GM21786 (cell line): ENCODE results near the gene MRTFB.

Experiments used
- ATAC-seq: cut with Tn5 transposase; IDR thresholded peaks from one replicate; pipeline ENCODE4 v1.9.1; 2021; ENCODE audit not compliant: unreplicated experiment

Gene MRTFB

GRCh38 chr16:14061732-14062259 lies 9.3 kb upstream of the MRTFB start:
- no peak for ATAC-seq

GRCh38 chr16:14062261-14062660 lies 8.9 kb upstream of the MRTFB start:
- no peak for ATAC-seq

- ATAC-seq = no peak
Measured at GRCh38 chr16:14063618-14064581, 7.2 kb upstream of the MRTFB start.

GRCh38 chr16:14069818-14070217 lies 1.3 kb upstream of the MRTFB start:
- no peak for ATAC-seq

- no peak for ATAC-seq
Measured at GRCh38 chr16:14070555-14070876, 603 bp upstream of the MRTFB start.

- ATAC-seq = peak; percentile 17
Measured at GRCh38 chr16:14071576-14072271, 605 bp downstream of the MRTFB start.

- ATAC-seq = no peak
Measured at GRCh38 chr16:14072360-14072759, 1.2 kb downstream of the MRTFB start.

- ATAC-seq = no peak
Measured at GRCh38 chr16:14074544-14074943, 3.4 kb downstream of the MRTFB start.

- ATAC-seq = no peak
Measured at GRCh38 chr16:14077918-14078317, 6.8 kb downstream of the MRTFB start.

GRCh38 chr16:14086477-14086876 lies 15.4 kb downstream of the MRTFB start:
- no peak for ATAC-seq

- ATAC-seq = no peak
Measured at GRCh38 chr16:14087181-14087580, 16.1 kb downstream of the MRTFB start.

GRCh38 chr16:14087590-14088154 lies 16.6 kb downstream of the MRTFB start:
- no peak for ATAC-seq

GRCh38 chr16:14088155-14088753 lies 17.1 kb downstream of the MRTFB start:
- ATAC-seq = no peak

- ATAC-seq = no peak
Measured at GRCh38 chr16:14089283-14089823, 18.2 kb downstream of the MRTFB start.

GRCh38 chr16:14092561-14092960 lies 21.4 kb downstream of the MRTFB start:
- no peak for ATAC-seq

- no peak for ATAC-seq
Measured at GRCh38 chr16:14095883-14096551, 24.9 kb downstream of the MRTFB start.

- no peak for ATAC-seq
Measured at GRCh38 chr16:14097182-14097959, 26.3 kb downstream of the MRTFB start.

- ATAC-seq = no peak
Measured at GRCh38 chr16:14098081-14098480, 27.0 kb downstream of the MRTFB start.

GRCh38 chr16:14100825-14101224 lies 29.7 kb downstream of the MRTFB start:
- no peak for ATAC-seq

- ATAC-seq = no peak
Measured at GRCh38 chr16:14101415-14101814, 30.3 kb downstream of the MRTFB start.
